ENCODE results near the gene NDUFA7. TPM values are rescaled to one million over a fixed set of nuclear protein-coding genes. Genes with fewer than 3 reads are reported as not detected.

The NDUFA7 gene
- total RNA-seq (27.4 TPM), polyA plus RNA-seq (100 to 1,000 TPM; 130 to 181 (median 149) TPM)

DNA sequence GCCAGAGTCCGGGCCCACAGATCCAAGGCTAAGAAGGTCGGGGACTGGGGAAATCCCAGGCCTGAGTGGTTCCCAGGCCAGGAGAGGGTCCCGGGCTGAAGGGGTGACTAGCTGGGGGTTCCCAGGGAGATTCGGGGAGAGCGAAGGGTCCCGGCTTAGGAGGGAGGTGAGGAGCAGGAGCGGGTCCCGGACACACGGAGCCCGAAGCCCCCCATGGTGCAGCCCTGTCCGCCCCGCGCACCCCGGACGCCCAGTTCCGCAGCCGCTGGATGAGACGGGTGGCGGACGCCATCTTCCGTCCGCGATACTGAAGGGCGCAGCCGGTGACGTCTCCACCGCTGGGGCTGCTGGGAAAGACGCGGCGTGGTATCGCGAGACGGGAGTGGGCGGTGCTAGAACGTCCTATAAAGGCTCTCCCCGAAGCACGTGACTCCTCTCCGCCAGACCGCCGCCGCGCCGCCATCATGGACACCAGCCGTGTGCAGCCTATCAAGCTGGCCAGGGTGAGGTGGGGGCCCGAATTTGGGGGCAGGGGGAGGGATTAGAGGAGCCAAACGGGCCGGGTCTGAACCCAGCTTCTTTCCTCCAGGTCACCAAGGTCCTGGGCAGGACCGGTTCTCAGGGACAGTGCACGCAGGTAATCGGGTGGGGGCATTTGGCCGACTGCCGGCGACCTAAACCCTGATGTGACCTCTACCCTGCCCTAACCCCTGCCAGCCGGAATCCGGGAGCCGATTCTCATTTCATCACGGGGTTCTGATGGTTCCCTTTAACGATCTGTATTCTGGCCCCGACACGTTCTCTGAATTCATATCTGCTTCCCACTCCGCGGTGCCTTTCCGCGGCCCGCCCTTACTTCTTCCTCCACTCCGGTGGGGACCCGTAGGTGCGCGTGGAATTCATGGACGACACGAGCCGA is at the start of gene NDUFA7, which contains the start of gene RPS28:
Gene NDUFA7, minus strand, starts transcription at position 309 of the 919 bp plus-strand sequence. Its CDS starts 17 bp downstream, at position 292.
Gene RPS28, plus strand, starts transcription at position 430 of the 919 bp plus-strand sequence. Its CDS starts 35 bp downstream, at position 465.
- DNase-seq (peak; percentile 95 to 97 (median 97)), ATAC-seq (ENCODE audit: low read depth in 2 of 2) (peak; percentile 95 to 96)
- Histone ChIP-seq H3K27me3 (ENCODE audit: control insufficient read depth, insufficient read depth, low read length) (no peaks in the 10 kb centered on the region), H3K4me3 (ENCODE audit: low read depth, low read length) (peak within 1 kb of the TSS; percentile 85), H3K27ac (ENCODE audit: insufficient read depth, low read length, poor library complexity, severe bottlenecking) (peak within 1 kb of the TSS; percentile 89), H3K9me3 (ENCODE audit: control insufficient read depth in 2 of 2, low read length in 2 of 2) (no peaks in the 10 kb centered on the region), H3K4me1 (ENCODE audit: control insufficient read depth, insufficient read depth, low read length, poor library complexity, severe bottlenecking) (peaks cover 35% of the 10 kb centered on the region), H3K36me3 (ENCODE audit: control insufficient read depth, insufficient read depth, low read length) (peaks cover 14% of the 10 kb centered on the region)
- Mint-ChIP-seq H3K27me3 (no peaks in the 10 kb centered on the region), H3K4me1 (peaks cover 3 to 44% (median 18%) of the 10 kb centered on the region in 4 donors), H3K27ac (peak within 1 kb of the TSS; percentile 99), H3K9me3 (no peaks in the 10 kb centered on the region), H3K4me3 (peak within 1 kb of the TSS; percentile 96 to 99 (median 98)), H3K36me3 (no peaks in the 10 kb centered on the region)

GRCh38 chr19:8370176-8371010 is 49.2 kb upstream of the NDUFA7 start:
- Mint-ChIP-seq H3K27ac (peak overlapping the region in 1 of 3 donors; percentile 77), H3K27me3 (peaks cover 27% of the 10 kb centered on the region), H3K4me3 (no peak overlapping the region), H3K36me3 (no peaks in the 10 kb centered on the region), H3K4me1 (peaks cover 0 to 5% (median 0%) of the 10 kb centered on the region in 4 donors), H3K9me3 (peaks cover 0 to 1% (median 0%) of the 10 kb centered on the region in 7 donors)
- no peaks in the 10 kb centered on the region for H3K9me3 ChIP-seq (ENCODE audit: control insufficient read depth in 2 of 2, low read length in 2 of 2)
- ATAC-seq (ENCODE audit: low read depth in 2 of 2) (no peak), DNase-seq (no peak)
- no peak overlapping the region for H3K27ac ChIP-seq (ENCODE audit: insufficient read depth, low read length, poor library complexity, severe bottlenecking)
- H3K4me1 ChIP-seq (ENCODE audit: control insufficient read depth, insufficient read depth, low read length, poor library complexity, severe bottlenecking): no peaks in the 10 kb centered on the region
- H3K36me3 ChIP-seq (ENCODE audit: control insufficient read depth, insufficient read depth, low read length): no peaks in the 10 kb centered on the region
- no peak overlapping the region for H3K4me3 ChIP-seq (ENCODE audit: low read depth, low read length)
- H3K27me3 ChIP-seq (ENCODE audit: control insufficient read depth, insufficient read depth, low read length): peaks cover 2% of the 10 kb centered on the region

GRCh38 chr19:8367327-8368001 is 46.3 kb upstream of the NDUFA7 start:
- Histone ChIP-seq H3K36me3 (ENCODE audit: control insufficient read depth, insufficient read depth, low read length) (no peaks in the 10 kb centered on the region), H3K4me3 (ENCODE audit: low read depth, low read length) (no peak overlapping the region), H3K27ac (ENCODE audit: insufficient read depth, low read length, poor library complexity, severe bottlenecking) (no peak overlapping the region), H3K9me3 (ENCODE audit: control insufficient read depth in 2 of 2, low read length in 2 of 2) (no peaks in the 10 kb centered on the region), H3K27me3 (ENCODE audit: control insufficient read depth, insufficient read depth, low read length) (peaks cover 2% of the 10 kb centered on the region), H3K4me1 (ENCODE audit: control insufficient read depth, insufficient read depth, low read length, poor library complexity, severe bottlenecking) (peaks cover 13% of the 10 kb centered on the region)
- ATAC-seq (ENCODE audit: low read depth in 2 of 2): no peak
- Mint-ChIP-seq H3K27me3 (peaks cover 50% of the 10 kb centered on the region), H3K27ac (no peak overlapping the region), H3K36me3 (no peaks in the 10 kb centered on the region), H3K4me1 (peaks cover 0 to 14% (median 9%) of the 10 kb centered on the region in 4 donors), H3K9me3 (peaks cover 0 to 1% (median 0%) of the 10 kb centered on the region in 7 donors), H3K4me3 (peak overlapping the region in 1 of 4 donors; percentile 21)
- no peak for DNase-seq

GRCh38 chr19:8366961-8367326 is 45.8 kb upstream of the NDUFA7 start:
- ATAC-seq (ENCODE audit: low read depth in 2 of 2) (no peak), DNase-seq (no peak)
- peaks cover 0 to 14% (median 9%) of the 10 kb centered on the region in 4 donors for H3K4me1 Mint-ChIP-seq
- peaks cover 5% of the 10 kb centered on the region for H3K27me3 ChIP-seq (ENCODE audit: control insufficient read depth, insufficient read depth, low read length)
- H3K36me3 Mint-ChIP-seq: no peaks in the 10 kb centered on the region
- H3K27ac ChIP-seq (ENCODE audit: insufficient read depth, low read length, poor library complexity, severe bottlenecking): no peak overlapping the region
- H3K9me3 Mint-ChIP-seq: peaks cover 0 to 1% (median 0%) of the 10 kb centered on the region in 7 donors
- no peak overlapping the region for H3K27ac Mint-ChIP-seq
- H3K9me3 ChIP-seq (ENCODE audit: control insufficient read depth in 2 of 2, low read length in 2 of 2): no peaks in the 10 kb centered on the region
- no peaks in the 10 kb centered on the region for H3K36me3 ChIP-seq (ENCODE audit: control insufficient read depth, insufficient read depth, low read length)
- H3K4me1 ChIP-seq (ENCODE audit: control insufficient read depth, insufficient read depth, low read length, poor library complexity, severe bottlenecking): peaks cover 13% of the 10 kb centered on the region
- H3K4me3 ChIP-seq (ENCODE audit: low read depth, low read length): no peak overlapping the region
- H3K27me3 Mint-ChIP-seq: peaks cover 56% of the 10 kb centered on the region
- H3K4me3 Mint-ChIP-seq: no peak overlapping the region

- H3K9me3 ChIP-seq (ENCODE audit: control insufficient read depth in 2 of 2, low read length in 2 of 2): no peaks in the 10 kb centered on the region
- H3K36me3 ChIP-seq (ENCODE audit: control insufficient read depth, insufficient read depth, low read length): no peaks in the 10 kb centered on the region
- Mint-ChIP-seq H3K27me3 (peaks cover 61% of the 10 kb centered on the region), H3K9me3 (peaks cover 0 to 1% (median 0%) of the 10 kb centered on the region in 7 donors), H3K4me3 (peak overlapping the region in 1 of 4 donors; percentile 32), H3K4me1 (peaks cover 0 to 14% (median 9%) of the 10 kb centered on the region in 4 donors), H3K27ac (no peak overlapping the region), H3K36me3 (no peaks in the 10 kb centered on the region)
- H3K27ac ChIP-seq (ENCODE audit: insufficient read depth, low read length, poor library complexity, severe bottlenecking): no peak overlapping the region
- no peak for ATAC-seq (ENCODE audit: low read depth in 2 of 2)
- peaks cover 13% of the 10 kb centered on the region for H3K4me1 ChIP-seq (ENCODE audit: control insufficient read depth, insufficient read depth, low read length, poor library complexity, severe bottlenecking)
- H3K4me3 ChIP-seq (ENCODE audit: low read depth, low read length): no peak overlapping the region
- H3K27me3 ChIP-seq (ENCODE audit: control insufficient read depth, insufficient read depth, low read length): peaks cover 5% of the 10 kb centered on the region
- DNase-seq: no peak
Measured at GRCh38 chr19:8366121-8366581, 45.0 kb upstream of the NDUFA7 start.

- H3K27ac ChIP-seq (ENCODE audit: insufficient read depth, low read length, poor library complexity, severe bottlenecking): no peak within 1 kb of the TSS
- H3K4me1 ChIP-seq (ENCODE audit: control insufficient read depth, insufficient read depth, low read length, poor library complexity, severe bottlenecking): peaks cover 13% of the 10 kb centered on the region
- peaks cover 5% of the 10 kb centered on the region for H3K27me3 ChIP-seq (ENCODE audit: control insufficient read depth, insufficient read depth, low read length)
- Mint-ChIP-seq H3K4me3 (peak within 1 kb of the TSS; percentile 22 to 84 (median 69)), H3K4me1 (peaks cover 0 to 14% (median 9%) of the 10 kb centered on the region in 4 donors), H3K27me3 (peaks cover 68% of the 10 kb centered on the region), H3K27ac (no peak within 1 kb of the TSS), H3K9me3 (peaks cover 0 to 1% (median 0%) of the 10 kb centered on the region in 7 donors), H3K36me3 (no peaks in the 10 kb centered on the region)
- DNase-seq (peak in 2 of 3 donors; percentile 19 to 53), ATAC-seq (ENCODE audit: low read depth in 2 of 2) (peak; percentile 52 to 59)
- H3K36me3 ChIP-seq (ENCODE audit: control insufficient read depth, insufficient read depth, low read length): no peaks in the 10 kb centered on the region
- H3K9me3 ChIP-seq (ENCODE audit: control insufficient read depth in 2 of 2, low read length in 2 of 2): no peaks in the 10 kb centered on the region
- no peak within 1 kb of the TSS for H3K4me3 ChIP-seq (ENCODE audit: low read depth, low read length)
Measured at GRCh38 chr19:8363803-8364771, 42.9 kb upstream of the NDUFA7 start, which contains the start of gene ANGPTL4. Gene ANGPTL4 (plus strand): TSS chr19:8364155. CDS start chr19:8364322, 167 bp downstream.
